Islet precursor cell (in vitro differentiated cells): ENCODE results near the gene PHAF1.

Experiments
- DNase-seq: peaks from one replicate; pipeline ENCODE4 v3.0.0-alpha.2; 2018

PHAF1 gene

DNA sequence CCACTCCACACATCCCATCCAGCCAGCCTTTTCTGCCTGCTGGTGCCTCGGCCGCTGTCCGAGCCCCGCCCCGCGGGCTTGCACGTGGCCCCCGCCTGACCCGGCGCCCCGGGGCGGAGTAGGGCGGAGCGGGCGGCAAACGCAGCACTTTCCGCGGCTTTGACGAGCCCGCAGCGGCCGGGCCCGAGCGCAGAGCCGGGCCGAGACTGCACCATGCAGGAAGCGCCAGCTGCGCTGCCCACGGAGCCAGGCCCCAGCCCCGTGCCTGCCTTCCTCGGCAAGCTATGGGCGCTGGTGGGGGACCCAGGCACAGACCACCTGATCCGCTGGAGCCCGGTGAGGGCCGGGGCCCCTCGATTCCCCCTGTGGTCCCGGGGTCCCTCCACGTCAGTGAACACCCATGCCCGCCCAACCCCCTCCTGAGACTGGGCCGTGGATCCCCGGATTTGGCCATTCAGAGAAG is 54.9 kb downstream of the PHAF1 start, which contains the start of gene HSF4:
Gene HSF4 (plus strand): TSS at position 147 of the 463 bp plus-strand sequence. CDS start 67 bp downstream, at position 214.
- no peak for DNase-seq

GRCh38 chr16:67165121-67166078 is 55.7 kb downstream of the PHAF1 start:
- no peak for DNase-seq

DNA sequence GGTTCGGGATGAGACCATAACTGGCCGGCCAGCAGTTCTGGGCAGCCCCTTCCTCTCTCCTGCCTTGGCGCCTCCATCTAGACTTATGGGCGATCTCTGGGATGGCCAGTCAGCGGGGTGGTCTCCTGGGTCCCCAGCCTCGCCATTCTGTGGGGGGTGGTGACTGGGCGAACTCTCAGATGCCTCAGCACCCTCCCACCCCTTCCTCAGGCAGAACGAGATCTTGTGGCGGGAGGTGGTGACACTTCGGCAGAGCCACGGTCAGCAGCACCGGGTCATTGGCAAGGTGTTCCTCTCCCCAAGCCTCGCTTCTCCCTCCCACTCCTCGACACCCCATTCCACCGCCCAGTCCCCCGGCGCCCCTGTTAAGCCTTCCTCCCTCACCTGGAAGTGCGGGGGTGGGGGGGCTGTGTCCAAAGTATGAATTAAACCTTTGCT is 56.4 kb downstream of the PHAF1 start:
- no peak for DNase-seq

- no peak for DNase-seq
Measured at GRCh38 chr16:67166598-67167168, 56.9 kb downstream of the PHAF1 start.

DNA sequence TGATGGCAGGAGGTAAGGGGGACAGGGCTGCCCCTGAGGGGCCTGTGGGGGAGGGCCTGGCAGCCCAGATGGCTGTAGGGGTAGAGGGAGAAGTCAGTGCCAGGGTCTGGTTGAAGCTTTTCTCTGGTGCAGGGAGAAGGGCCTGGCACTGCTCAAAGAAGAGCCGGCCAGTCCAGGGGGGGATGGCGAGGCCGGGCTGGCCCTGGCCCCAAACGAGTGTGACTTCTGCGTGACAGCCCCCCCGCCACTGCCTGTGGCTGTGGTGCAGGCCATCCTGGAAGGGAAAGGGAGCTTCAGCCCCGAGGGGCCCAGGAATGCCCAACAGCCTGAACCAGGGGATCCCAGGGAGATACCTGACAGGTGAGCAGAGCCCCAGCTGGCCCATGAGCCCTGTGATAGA is 57.8 kb downstream of the PHAF1 start:
- DNase-seq = no peak

GRCh38 chr16:67169011-67169451 is 59.3 kb downstream of the PHAF1 start:
- DNase-seq = no peak

- DNase-seq = peak; percentile 87
Measured at GRCh38 chr16:67169642-67170167, 60.0 kb downstream of the PHAF1 start.

- DNase-seq = peak; percentile 96
Measured at GRCh38 chr16:67170168-67170948, 60.6 kb downstream of the PHAF1 start, which contains the start of gene NOL3. NOL3 (plus strand) TSS chr16:67170538.

- peak; percentile 72 for DNase-seq
Measured at GRCh38 chr16:67170949-67171649, 61.4 kb downstream of the PHAF1 start.

DNA sequence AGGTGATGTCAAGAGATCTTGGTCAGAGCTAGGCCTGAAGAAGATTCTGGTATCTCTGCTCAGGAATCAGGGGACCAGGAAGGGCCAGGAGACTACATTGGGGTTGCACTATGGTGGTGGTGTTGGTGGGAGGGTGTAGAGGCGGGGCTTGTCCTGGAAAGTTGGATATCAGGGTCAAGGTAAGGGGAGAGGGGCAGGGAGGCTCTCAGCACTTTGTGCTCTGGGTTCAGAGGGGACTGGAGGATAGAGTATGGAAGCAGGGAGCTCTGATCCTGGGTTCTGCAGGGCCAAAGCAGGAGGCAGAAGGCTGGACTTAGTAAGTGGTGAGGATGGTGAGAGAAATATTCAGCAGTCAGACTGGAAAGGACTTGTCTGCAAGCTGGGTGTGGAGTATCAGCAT is 63.6 kb downstream of the PHAF1 start:
- DNase-seq = no peak

- DNase-seq = peak; percentile 93
Measured at GRCh38 chr16:67173808-67174705, 64.3 kb downstream of the PHAF1 start.

DNA sequence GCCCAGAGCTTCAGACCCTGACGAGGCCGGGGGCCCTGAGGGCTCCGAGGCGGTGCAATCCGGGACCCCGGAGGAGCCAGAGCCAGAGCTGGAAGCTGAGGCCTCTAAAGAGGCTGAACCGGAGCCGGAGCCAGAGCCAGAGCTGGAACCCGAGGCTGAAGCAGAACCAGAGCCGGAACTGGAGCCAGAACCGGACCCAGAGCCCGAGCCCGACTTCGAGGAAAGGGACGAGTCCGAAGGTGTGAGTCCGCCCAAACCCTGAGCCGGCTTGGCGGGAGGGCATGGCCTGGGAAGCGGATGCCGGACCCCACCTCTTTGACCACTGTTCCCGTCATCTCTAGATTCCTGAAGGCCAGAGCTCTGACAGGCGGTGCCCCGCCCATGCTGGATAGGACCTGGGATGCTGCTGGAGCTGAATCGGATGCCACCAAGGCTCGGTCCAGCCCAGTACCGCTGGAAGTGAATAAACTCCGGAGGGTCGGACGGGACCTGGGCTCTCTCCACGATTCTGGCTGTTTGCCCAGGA is 65.0 kb downstream of the PHAF1 start:
- peak; percentile 47 for DNase-seq

GRCh38 chr16:67176662-67177061 is 66.9 kb downstream of the PHAF1 start:
- no peak for DNase-seq

GRCh38 chr16:67177743-67178699 is 68.3 kb downstream of the PHAF1 start:
- DNase-seq = peak; percentile 89

DNA sequence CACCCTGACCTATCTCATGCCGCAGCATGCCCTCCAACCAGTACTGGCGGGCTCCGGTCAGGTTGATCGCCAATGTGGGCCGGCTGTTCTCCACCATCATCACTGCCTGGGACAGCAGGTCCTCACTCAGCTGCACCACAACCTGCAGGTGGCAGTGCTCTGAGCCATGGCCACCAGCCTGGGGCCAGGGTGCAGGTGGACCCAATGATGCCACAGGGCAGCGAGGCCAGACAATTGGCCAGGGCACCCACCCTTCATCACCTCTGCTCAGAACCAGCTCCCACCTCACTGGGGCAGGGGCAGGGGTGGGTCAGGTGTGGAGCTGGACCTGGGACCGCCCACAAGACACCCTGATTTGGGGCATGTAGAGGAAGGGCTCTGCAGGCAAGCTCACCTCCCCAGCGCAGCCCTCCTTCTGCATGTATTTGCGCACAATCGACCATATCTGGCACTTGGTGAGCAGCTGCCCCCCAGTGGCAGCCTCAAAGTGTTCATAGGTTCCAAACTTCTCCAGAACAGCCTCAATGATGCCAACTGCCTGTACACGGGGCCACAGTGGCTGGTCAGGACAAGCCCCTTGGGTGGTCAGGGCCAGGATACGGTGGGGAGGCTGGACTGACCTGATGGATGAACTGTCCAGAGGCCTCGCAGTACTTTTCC is 69.8 kb downstream of the PHAF1 start:
- no peak for DNase-seq

- no peak for DNase-seq
Measured at GRCh38 chr16:67180166-67180565, 70.4 kb downstream of the PHAF1 start.

GRCh38 chr16:67181346-67181745 is 71.6 kb downstream of the PHAF1 start:
- no peak for DNase-seq

GRCh38 chr16:67182288-67182687 is 72.5 kb downstream of the PHAF1 start:
- no peak for DNase-seq

GRCh38 chr16:67183284-67183626 is 73.5 kb downstream of the PHAF1 start:
- no peak for DNase-seq
